Hypothalamus (tissue), 51 donors: ENCODE measurements around the gene TLK2.
"Not testable (repeated sequence)": the region's sequence is repeated elsewhere in the genome, so short reads cannot be mapped to it uniquely, and the experiment has no call there.

ENCODE experiments used
- DNase-seq, 51 donors: peaks; one replicate each; lab custom pipeline; 2025; lab: John Stamatoyannopoulos, UW

The TLK2 gene

DNA sequence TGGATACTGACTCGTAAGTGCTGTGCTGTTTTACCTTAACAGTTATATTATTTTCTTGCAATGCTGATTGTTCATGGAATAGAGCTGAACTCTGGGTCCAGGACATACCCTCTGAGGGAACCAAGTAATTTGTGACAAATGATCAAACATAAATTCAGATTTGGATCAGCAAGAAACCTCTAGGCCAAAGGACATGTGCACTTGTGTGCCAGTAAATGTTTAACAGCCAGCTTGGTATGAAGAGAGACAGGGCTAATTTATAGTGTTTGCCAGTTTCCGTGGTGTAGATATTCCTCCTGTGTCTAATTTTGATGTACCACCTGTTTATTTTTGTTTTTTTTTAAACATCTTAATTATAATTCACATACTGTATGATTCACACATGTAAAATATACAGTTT, 118.0 kb downstream of the TLK2 start:
- DNase-seq, result no peak

DNA sequence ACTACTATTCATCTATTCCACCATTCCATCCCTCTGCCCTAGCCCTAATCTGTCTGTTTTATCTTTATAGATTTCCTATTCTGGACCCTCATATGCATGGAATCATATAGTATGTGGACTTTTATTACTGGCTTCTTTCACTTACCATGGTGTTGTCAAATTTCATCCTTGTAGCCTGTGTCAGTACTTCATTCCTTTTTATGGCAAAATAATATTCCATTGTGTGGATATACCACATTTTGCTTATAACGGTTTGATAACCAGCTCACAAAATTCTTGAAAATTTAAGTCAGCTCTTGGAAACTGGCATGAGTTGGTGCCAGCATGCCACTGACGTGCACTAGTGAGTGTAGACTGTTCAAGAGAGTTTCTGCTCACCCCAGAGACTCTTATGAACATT, 118.5 kb downstream of the TLK2 start:
- no peak for DNase-seq

DNA sequence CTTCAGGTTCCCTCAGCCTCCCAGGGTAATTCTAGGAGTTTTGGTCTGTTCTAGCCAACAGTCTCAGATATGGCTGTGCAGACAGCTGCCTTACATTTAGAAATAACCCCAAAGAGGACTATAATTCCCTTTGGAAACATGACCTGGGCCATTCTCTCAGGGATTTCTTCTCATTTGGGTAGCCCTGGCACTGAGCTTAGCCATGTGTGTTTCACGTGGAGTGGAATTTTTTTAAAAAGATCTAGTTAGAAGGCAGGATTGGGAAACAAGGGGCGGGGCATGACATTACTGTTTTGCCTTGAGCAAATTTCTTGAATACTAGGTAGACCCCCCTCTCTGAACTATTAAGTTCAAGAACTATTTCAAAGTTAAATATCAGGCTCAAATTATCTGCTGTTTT, 119.3 kb downstream of the TLK2 start:
- no peak for DNase-seq

DNA sequence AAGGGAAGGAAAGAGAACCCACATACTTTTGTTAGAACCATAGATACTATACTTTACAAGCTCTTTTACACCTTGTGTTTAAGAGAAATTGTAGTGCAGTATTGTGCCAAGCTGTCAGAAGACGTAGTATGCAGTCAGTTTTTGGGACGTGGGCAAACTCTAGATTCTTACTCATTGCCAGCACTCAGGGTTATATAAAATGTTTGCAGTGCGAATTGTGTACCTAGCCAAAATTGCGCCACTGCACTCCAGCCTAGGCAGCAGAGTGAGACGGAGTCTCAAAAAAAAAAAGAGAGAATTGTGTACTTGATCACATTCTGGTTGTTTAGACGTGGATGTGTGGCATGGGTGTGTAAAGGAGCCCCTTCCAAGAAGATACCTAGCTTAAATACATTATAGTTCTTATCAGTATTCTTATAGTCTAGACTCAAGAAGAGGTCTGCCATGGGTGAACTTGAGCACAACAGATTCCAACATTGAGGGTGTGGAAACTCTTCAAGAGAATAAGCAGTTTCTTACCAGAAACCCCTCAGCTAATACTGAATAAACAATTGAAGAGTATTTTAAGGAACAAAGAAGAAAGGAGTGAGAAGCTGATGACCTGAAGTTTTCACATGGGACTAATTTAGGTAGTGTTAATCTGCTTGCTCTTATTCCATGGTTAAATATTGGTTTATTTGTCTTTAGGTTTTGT, 121.5 kb downstream of the TLK2 start:
- DNase-seq, result no peak

DNA sequence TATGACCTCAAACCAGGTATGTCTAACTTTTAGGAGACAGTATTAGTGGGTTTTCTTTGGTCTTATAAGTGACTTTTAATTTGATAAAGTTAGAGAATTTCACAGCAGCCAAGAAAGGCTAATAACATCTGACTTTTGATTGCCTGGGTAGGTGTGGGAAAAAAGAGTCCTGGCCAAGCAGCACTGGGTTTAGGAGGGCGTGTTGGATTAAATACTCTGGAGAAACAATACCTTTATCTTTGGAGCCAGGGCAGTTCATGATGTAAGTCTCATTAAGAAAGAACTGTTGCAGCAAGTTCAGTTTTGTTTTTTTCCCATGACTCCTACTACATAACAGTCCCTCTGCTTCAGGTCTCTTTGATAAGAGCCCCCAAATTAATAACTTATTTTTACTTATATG, 122.2 kb downstream of the TLK2 start:
- no peak for DNase-seq

DNA sequence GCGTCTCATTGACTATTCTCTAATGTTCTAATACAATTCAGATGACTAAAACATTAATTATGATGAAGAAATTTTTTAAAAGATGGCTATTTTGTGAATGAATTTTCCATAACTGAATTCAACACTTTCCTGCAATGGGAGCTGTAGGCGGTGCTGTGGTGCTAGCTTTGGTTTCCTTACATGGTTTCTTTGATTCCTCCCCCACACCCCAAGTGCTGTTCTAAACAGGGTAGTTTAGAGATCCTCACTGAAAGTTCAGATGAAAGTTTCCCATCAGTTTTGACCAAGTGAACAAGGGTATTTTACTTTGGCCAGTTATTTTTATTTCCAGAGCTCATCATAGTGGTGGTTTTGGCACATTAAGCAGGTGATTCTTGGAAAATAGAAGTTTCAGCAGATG, 122.8 kb downstream of the TLK2 start:
- no peak for DNase-seq

DNA sequence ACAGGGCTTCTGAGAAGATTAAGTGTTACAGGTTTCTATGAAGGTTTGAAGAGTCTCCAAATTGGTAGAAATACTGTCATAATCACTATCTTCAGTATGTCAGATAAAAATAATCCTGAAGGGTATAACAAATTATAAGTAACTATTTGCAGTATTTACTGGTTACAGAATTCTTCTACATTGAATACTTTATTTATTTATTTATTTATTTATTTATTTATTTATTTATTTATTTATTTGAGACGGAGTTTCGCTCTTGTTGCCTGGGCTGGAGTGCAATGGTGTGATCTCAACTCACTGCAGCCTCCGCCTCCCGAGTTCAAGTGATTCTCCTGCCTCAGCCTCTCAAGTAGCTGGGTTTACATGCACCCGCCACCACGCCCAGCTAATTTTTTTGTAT, 125.2 kb downstream of the TLK2 start:
- not testable (repeated sequence) for DNase-seq

DNA sequence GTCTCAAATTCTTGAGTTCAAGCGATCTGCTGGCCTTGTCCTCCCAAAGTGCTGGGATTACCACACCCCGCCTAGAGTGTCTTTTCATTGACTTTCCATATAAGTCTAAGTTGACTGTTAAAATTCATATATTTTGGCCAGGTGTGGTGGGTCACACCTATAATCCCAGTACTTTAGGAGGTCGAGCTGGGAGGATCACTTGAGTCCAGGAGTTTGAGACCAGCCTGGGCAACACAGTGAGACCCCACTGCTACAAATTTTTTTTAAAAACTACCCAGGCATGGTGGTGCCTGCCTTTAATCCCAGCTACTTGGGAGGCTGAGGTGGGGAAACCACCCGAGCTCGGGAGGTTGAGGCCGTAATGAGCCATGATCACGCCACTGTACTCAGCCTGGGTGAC, 127.0 kb downstream of the TLK2 start:
- no peak for DNase-seq

DNA sequence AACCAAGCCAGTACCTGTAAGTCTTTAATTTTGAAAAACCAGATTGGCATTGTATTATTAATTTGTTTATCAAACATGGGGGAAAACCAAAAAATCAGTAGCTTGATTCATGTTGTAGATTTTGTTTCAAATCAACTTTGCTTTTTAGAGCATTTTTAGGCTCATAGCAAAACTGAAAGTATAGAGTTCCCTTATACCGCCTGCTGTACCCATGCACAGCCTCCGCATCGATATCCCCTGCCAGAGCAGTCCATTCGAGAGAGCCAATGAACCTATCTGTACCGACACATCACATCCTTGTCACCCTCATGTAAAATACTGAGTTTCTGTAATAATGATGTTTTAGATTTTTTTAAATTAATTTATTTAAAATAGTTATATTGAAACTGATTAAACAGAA, 132.7 kb downstream of the TLK2 start:
- DNase-seq, result no peak

DNA sequence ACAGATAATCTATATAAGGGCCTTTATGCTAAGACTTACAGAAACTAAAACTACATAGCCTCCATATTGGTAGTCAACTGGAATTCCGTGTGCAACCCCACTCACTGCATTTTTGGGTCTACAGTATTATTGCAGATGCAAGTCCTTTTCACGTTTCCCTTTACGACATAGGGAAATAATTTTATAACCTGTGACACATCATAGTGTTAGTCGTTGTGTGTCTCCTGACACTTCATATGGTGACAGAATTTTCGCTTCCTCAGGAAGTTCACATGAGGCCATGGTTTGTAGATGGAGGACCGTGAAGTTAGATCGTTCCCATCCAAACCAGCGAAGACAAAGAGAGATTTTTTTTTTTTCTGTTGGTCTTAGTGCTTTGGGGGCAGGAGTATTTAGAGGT, 133.1 kb downstream of the TLK2 start:
- DNase-seq, result no peak

DNA sequence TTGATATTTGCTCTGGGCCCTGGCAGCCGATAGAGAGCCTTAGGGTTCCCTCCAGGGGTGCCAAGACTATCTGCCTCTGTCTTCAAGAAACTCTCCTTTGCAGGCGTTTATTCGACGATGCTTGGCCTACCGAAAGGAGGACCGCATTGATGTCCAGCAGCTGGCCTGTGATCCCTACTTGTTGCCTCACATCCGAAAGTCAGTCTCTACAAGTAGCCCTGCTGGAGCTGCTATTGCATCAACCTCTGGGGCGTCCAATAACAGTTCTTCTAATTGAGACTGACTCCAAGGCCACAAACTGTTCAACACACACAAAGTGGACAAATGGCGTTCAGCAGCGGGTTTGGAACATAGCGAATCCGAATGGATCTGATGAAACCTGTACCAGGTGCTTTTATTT, 133.7 kb downstream of the TLK2 start:
- not testable (repeated sequence) for DNase-seq

DNA sequence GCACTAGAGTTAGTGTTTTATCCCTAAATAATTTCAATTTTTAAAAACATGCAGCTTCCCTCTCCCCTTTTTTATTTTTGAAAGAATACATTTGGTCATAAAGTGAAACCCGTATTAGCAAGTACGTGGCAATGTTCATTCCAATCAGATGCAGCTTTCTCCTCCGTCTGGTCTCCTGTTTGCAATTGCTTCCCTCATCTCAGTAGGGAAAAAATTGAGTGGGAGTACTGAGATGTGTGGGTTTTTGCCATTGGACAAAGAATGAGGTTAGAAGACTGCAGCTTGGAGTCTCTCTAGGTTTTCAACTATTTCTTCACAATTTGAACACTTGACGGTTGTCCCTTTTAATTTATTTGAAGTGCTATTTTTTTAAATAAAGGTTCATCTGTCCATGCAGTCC, 134.5 kb downstream of the TLK2 start:
- not testable (repeated sequence) for DNase-seq

DNA sequence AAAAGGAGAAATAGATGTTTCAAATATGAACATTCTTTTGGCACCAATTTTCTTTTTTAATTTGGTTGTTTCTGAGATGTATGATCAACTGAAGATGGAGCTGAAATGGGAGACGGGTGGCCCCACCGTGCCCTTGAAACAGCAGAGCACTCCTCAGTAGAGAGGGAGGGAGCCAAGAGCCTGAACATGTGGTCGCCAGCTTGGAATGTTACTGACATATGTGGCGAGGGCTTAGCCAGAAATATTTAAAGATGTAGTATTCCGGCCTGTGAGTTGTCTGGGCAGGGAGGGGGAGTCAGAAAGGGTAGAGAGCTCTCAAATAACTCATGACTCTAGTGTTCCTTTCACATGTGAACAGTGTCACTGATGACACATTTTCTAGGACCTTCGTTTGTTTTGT, 135.5 kb downstream of the TLK2 start:
- no peak for DNase-seq

DNA sequence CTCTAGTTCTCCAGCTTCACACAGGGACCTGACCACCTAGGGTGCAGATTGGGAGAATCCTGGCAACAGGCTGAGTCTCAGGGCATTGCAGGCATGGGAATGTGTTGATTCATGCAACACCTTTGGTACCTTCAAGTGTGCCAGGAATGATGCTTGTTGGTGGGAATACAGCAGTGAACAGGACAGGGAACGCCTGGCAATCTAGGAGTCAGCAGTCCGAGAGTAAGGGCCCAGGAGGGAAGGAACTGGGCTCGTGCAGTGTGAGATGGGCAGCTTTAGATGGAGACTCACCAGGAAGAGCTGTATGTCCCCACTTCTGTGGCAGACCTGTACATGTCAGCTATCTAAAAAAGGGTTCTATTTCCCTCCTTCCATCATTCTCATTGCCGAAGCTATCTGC, 136.9 kb downstream of the TLK2 start:
- DNase-seq, result no peak

DNA sequence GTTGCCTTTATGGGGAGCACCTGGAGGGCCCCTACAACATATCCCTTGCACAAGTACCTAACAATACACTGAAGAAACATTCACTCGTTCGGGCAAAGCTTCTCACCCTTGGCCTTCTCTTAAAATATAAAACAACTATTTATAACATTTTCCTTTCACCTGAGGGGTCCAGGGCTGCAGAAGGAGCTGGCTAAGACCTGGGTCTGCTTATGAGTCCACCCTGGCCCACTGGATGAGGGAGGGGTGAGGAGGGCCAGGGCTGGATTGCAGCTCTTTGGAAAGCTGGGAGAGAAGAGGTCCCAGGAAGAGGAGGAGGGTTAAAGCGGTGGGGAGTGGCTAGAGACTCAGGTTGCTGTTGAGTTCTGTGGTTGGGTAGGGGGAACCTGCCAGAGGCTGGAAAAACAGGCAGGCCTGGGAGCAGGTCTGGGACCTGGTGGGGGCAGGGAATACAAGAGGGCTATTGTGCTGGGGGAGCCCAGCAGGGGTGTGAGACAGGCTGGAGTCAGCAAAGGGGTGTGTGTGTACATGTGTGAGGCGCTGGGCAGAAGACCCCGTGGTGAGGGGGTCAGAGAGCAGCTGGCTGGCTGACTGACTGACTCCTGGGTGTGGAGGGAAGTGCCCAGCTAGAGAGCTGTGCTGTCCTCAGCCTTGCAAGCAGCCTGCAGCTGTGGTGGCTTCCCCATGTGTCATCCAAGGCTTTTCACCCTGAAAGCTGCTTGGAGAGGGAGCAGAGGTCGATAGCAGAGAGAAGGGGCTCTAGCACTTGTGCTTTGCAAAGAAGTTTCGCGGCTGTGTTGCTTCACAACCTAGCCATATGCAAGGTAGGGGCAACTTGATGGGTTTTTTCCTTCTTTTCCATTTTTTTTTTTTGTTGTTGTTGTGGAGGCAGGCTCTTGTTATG, 138.6 kb downstream of the TLK2 start:
- no peak for DNase-seq

DNA sequence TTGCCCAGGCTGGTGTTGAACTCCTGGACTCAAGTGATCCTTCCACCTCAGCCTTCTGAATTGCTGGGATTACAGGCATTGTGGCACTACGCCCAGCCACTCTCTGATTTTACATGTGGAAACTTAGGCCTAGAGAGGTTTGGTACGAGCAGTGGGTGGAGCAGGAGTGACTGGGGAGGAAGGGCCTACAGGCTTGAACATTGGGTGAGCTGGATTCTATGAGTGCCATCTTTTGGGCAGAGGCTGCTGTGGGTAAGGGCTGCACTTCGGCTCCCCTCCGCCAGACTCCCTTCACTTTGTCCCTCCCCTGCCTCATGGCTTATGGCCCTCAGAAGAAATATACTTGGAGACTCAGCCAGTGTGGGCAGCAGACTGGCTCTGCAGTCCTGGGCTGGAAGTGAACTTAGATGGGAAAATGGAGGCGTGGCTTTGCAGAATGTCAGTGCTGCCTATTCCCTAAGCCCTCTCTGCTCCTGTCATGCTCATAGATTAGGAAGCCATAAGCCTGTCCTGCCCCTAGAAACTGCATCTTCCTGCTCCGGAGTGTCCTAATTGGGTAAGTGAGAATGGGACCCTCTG, 139.4 kb downstream of the TLK2 start:
- no peak for DNase-seq

DNA sequence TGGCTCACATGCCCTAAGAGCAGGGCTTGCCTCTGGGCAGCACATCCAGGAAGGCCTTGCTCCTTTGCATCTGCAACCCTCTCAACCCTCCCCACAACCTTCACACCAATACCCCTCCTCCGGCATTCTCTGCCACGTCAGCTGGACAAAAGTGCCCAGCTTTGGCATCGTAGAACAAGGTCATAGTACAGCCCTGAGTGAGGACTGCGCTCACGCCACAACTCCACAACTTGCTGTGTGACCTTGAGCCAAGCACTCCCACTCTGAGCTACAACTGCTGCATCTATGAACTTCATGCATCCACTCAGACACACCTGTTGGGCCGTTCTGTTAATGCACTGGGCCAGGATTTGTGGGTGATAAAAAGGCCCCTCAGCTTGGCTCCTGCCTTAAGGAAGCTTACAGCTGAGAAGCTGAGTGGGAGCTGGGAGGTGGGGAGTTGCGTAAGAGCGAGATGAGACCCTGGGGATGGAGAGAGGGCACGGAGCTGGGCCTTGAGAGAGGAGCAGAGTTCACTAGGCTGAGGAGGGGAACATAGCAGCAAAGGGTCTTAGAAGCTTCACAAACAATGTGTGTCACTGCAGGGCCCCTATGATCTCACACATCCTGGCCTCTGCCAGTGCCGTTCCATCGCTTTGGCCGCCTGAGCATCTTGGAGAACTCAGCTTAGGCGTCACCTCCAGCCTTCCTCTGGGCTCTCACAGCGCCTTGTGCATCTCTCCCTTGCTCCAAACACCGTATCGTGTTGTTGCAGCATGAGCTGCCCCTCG, 140.2 kb downstream of the TLK2 start:
- no peak for DNase-seq

DNA sequence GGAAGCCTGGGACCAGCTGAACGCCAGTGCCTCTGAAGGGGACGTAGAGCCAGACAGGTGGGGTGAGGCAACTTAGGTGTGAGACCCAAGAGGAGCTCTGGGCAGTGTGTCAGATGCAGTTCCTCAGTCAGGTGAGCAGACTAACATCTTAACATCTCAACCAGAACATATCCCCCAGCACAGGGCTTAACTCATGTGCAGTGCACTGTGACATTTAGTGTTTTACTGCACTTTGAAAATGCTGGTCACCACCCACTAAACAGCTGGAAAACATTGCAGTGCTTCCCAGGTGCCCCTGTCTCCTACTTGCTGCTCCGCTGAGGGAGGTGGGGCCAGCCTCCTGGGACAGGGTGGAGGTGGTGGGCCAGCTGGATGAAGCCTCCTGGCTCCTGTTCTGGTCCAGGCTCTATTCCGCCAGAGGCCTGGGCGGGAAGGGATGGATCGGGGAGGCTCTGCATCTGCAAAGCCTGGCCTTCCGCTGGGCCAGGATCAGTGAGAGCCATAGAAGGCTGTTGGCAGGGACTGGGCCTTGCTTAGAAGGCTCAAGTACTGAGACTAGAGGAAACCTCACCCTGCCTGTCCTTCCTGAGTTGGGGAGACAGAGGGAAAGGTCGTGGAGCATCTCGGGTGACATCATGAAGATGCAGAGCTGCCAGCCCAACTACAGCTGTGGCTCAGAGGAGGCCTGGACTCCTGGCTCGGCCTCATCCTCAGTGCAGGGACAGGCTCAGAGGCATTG, 141.0 kb downstream of the TLK2 start:
- no peak for DNase-seq

DNA sequence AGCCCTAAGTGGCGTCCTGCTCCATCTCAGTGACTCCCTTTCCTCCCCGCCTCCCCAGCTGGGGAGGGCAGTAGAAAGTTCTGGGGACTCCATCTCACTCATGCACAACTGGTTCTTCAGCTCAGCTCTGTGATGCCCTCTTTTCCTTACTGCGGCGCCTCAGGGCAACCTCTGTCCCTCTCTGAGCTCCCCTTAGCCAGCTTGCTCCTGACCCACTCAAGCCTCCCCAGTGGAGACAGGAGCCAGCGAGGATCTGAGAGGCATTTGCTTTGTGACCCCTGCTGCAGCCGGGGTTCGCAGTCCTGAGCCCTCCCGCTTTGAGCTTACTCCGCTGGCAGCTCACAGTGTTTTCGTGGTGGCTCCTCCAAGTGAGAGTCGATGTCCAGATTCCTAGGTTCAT, 142.6 kb downstream of the TLK2 start:
- no peak for DNase-seq

DNA sequence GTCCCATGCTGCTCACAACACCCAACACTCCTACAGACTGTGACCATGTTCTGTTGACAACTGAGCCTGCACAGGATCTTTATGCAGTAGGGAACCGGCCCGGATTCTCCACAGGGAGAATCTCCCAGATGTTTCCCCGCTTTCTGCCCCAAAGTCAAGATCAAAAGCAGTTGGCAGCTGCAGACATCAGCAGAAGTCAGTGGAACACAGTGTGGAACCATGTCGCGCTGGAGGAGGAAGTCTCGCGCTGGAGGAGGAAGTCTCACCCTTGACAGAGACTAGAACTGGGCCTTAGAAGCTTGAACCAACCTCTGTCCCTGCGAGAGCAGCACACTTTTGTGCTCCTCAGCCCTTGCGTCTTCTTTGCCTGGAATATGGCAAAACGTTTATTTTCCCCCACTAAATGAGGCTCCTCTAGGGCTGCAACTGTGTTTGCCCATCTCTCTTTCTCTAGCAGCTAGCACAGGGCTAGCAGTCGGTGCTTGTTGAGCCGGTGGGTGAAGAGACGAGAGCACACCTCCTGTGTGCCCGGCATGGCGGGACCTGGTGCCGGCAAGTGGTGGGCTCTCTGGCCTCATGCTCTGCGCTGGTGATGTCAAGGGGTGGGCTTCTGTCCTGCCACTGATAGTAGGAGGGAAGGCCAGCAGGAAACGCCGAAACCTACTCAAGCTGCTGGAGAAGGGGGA, 146.7 kb downstream of the TLK2 start:
- DNase-seq, result no peak
